Right renal cortex interstitium (tissue), 3 donors: ENCODE data around the gene OGFR. TPM values are rescaled to one million over a fixed set of nuclear protein-coding genes. Genes with fewer than 3 reads are reported as not detected.
"Not testable (repeated sequence)": the region's sequence is repeated elsewhere in the genome, so short reads cannot be mapped to it uniquely, and the experiment has no call there.

ENCODE experiments used
- DNase-seq, 3 donors: peaks; one replicate each; pipeline ENCODE4 v3.0.0-alpha.2; 2013; ENCODE audit warnings: low read depth in 3 of 3, low spot score in 2 of 3
- polyA plus RNA-seq, 3 donors: library from polyadenylated mRNA; unstranded; fragments of 120-200 nt; gene quantifications; one replicate each; pipeline ENCODE4 v1.2.1, GENCODE V29; 2013; ENCODE audit not compliant: insufficient read length in 3 of 3

The OGFR gene
- polyA plus RNA-seq, 3 donors: 23.9 to 24.5 (median 24.2) TPM

- DNase-seq: no peak
Measured at GRCh38 chr20:62836967-62837490, 32.4 kb downstream of the OGFR start.

GRCh38 chr20:62837790-62838127 lies 33.1 kb downstream of the OGFR start:
- DNase-seq: no peak

- DNase-seq: no peak
Measured at GRCh38 chr20:62838128-62838891, 33.7 kb downstream of the OGFR start.

GRCh38 chr20:62839261-62839660 lies 34.6 kb downstream of the OGFR start:
- DNase-seq: no peak

- no peak for DNase-seq
Measured at GRCh38 chr20:62839816-62840215, 35.2 kb downstream of the OGFR start.

GRCh38 chr20:62840244-62841197 lies 35.9 kb downstream of the OGFR start:
- DNase-seq: no peak

DNA sequence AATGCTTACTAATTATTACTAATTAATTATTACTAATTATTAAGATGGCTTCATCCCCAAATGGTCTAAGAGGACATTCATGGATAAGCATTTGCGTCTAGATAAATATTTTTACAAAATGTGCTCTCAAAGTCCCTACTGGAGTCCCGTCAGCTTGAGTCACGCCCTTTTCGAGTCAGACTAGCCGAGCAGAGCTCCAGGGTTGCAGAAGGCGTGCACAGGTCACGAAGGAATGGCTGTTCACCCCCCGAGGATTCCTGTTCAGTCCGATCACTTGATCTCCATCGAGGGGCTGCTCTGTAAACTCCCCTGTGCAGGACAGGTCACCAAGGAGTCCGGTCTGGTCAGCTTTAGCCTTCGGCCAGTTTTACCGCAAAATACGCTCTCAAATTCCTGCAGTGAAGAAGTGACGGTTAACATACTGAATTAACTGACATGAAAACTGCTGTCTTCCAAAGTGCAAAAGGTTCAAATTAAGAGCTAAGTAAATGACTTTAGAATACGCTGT lies 37.1 kb downstream of the OGFR start:
- no peak for DNase-seq

DNA sequence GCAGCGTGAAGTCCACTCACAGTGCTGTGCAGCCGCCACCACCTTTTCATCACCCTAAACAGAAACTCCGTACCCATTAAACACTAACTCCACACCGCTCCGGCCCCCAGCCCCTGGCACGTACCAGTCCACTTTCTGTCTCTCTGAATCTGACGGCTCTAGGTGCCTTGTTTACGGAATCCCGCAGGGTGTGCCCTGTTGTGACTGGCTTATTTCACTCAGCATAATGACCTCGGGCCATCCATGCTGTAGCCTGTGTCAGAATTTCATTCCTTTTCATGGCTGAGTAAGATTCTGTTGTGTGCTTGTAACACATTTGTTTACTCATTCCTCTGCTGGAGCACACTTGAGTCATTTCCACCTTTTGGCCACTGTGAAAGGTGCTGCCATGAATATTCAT lies 39.0 kb downstream of the OGFR start:
- DNase-seq: no peak

DNA sequence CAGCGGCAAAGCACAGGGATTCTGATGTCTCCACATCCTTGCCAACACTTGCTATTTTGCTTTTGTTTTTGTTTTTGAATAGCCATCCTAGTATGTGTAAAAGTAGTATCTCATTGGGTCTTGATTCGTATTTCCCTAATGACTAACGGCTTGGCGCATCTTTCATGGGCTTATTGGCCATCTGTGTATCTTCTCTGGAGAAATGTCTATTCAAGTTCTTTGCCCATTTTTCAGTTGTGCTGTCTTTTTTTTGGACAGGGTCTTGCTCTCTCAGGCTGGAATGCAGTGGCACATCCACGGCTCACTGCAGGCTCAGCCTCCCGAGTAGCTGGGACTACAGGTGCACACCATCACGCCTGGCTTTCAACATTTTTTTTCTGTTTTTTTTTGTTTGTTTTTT lies 39.5 kb downstream of the OGFR start:
- no peak for DNase-seq

DNA sequence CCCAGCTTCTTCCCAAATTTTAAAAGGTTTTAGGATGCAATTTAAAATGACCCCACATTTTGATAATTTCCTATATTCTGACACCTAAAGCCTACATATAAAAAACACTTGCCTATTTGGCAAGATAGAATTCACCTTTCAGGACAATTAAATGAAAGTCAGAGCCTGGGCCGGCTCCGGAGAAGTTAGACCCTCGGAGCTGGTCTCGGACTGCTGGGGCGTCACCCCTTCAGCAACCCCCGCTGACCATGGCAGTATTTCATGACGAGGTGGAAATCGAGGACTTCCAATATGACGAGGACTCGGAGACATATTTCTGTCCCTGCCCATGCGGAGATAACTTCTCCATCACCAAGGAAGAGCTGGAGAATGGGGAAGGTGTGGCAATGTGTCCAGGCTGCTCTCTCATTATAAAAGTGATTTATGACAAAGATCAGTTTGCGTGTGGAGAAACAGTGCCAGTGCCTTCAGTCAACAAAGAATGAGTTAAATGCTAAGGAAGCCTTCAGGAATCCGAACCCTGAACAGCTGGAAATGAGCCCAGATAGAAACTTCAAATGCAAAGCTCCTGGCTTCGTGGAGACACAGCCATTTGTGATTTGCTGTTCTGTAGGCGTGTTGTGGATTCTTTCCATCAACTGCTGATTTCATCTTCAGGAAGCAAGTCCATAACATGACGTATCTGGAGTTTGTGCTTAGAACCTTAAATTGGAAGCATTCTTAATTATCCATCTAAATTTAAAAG lies 41.0 kb downstream of the OGFR start:
- DNase-seq: no peak

GRCh38 chr20:62846166-62846890 lies 41.7 kb downstream of the OGFR start:
- no peak for DNase-seq

DNA sequence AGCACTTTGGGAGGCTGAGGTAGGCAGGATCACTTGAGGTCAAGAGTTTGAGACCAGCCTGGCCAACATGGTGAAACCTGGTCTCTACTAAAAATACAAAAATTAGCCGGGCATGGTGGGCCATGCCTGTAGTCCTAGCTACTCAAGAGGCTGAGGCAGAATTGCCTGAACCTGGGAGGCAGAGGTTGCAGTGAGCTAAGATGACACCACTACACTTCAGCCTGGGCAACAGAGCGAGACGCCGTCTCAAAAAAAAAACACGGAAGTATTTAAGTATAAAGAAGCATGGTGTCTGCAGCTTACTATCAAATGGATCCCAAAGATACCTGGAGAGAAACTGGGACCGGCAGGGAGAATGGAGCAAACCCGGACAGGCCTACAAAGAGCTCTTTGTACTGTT lies 44.3 kb downstream of the OGFR start:
- DNase-seq: not testable (repeated sequence)

- DNase-seq: no peak
Measured at GRCh38 chr20:62849431-62849830, 44.8 kb downstream of the OGFR start.

GRCh38 chr20:62850333-62850974 lies 45.8 kb downstream of the OGFR start:
- DNase-seq: no peak

DNA sequence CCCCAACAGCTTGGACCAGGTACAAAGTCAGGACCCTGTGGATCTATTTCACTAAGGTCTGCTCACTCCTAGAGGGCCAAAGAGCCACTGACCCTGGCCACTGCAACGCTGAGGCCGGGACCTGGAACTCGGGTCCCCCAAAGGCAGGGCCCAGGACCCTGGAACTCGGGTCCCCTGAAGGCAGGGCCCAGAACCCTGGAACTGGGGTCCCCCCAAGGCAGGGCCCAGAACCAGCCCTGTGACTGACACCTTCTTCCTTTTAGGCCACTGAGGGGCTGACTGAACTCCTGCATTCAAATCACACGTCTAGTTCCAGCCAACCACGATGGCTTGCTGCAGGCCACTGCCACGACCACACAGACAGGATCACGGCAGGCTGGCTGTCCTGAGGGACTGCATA lies 47.6 kb downstream of the OGFR start:
- no peak for DNase-seq

GRCh38 chr20:62852841-62853240 lies 48.2 kb downstream of the OGFR start:
- DNase-seq: no peak

DNA sequence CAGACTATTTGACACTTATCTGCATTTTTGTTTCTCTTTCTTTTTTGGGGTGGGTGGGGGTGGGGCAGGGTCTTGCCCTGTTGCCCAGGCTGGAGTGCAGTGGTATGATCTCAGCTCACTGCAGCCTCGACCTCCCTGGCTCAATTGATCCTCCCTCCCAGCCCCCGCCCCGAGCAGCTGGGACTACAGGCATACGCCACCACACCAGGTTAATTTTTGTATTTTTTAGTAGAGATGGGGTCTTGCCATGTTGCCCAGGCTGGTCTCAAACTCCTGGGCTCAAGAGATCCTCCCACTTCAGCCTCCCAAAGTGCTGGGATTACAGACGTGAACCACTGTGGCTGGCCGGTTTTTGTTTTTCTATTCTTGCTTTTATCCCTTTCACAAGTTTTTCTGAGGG lies 48.7 kb downstream of the OGFR start:
- DNase-seq: not testable (repeated sequence)

DNA sequence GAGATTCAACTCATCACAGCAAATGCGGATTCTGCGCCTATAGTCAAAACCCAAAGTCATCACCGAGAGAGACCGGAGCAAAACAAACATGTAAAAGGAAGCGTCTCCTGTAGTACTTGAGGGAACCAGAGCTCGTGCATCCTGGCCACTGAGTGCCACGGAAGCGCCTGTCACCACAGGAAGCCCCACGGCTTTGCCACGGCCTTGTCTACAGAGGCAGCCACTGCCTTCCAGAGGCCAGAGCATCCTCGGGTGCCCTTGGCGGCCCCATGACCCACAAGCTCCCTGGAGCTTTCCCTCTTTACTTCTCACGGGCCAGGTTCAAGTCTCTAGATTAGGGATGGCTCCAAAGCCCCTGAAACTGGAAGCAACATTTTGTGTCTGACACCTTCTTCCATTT lies 49.5 kb downstream of the OGFR start:
- DNase-seq: no peak

DNA sequence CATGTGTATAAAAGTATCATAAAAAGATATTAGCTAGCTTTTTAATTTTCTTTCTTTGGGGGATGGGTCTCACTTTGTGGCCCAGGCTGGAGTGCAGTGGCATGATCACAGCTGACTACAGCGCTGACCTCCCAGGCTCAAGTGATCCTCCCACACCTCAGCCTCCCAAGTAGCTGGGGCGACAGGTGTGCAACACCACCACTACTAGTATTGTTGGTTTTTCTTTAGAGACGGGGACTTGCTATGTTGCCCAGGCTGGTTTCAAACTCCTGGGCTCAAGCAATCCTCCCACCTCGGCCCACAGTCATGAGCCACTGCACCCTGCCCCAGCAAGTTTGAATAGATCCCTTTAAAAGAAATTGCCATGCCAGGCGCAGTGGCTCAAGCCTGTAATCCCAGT lies 50.5 kb downstream of the OGFR start:
- DNase-seq: no peak
